Fibroblast of villous mesenchyme (primary cell): ENCODE measurements around the gene SBF2. TPM values are rescaled to one million over a fixed set of nuclear protein-coding genes. Genes with fewer than 3 reads are reported as not detected.

Source experiments
- DNase-seq: peaks from one replicate; pipeline ENCODE4 v3.0.0-alpha.2; 2010; ENCODE audit warnings: low read depth
- H3K4me3 ChIP-seq: 2 replicates; pipeline ENCODE4 v1.5.1; 2011; ENCODE audit warnings: low read depth, mild to moderate bottlenecking, low read length
- total RNA-seq: library from RNA; depleted of rRNA; stranded (reverse); fragments of >200 nt; gene quantifications from 2 replicates; pipeline ENCODE4 v1.2.3, GENCODE V29; 2012
- TF ChIP-seq, protein P1 (sequence below): IDR thresholded peaks from 2 replicates; pipeline ENCODE4 v1.5.1; 2012; ENCODE audit warnings: low read depth, mild to moderate bottlenecking, low read length; ENCODE audit not compliant: insufficient read depth

The SBF2 gene
- total RNA-seq, 1 donor, result 35.0 TPM

DNA sequence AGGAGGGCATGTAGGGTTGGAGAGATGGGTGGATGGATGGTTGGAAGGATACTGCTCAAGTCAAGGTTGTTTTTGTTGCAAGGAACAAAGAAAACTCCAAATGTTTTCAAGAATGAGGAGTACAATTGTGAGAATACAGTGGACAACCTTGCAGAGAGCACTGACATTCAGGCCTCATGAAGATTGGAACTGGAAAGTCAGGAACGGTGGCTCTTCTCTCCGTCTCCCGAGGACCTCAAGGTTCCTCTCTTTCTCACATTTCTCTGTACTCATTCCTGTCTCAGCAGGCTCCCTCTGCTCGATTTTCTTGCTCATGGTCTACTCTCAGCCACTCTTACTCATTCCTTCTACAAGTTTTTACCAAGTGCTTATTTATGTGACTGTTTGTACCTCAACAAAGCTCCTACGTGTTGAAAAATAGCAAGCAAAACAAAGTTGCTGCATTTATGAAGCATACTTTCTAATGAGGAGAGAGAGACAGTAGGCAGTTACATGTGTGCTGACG lies 532.5 kb downstream of the SBF2 start:
- no peak for DNase-seq
- no peak overlapping the region for H3K4me3 ChIP-seq
- TF ChIP-seq, protein P1, sequence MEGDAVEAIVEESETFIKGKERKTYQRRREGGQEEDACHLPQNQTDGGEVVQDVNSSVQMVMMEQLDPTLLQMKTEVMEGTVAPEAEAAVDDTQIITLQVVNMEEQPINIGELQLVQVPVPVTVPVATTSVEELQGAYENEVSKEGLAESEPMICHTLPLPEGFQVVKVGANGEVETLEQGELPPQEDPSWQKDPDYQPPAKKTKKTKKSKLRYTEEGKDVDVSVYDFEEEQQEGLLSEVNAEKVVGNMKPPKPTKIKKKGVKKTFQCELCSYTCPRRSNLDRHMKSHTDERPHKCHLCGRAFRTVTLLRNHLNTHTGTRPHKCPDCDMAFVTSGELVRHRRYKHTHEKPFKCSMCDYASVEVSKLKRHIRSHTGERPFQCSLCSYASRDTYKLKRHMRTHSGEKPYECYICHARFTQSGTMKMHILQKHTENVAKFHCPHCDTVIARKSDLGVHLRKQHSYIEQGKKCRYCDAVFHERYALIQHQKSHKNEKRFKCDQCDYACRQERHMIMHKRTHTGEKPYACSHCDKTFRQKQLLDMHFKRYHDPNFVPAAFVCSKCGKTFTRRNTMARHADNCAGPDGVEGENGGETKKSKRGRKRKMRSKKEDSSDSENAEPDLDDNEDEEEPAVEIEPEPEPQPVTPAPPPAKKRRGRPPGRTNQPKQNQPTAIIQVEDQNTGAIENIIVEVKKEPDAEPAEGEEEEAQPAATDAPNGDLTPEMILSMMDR, result no peak

- TF ChIP-seq, protein P1, result no peak
- no peak overlapping the region for H3K4me3 ChIP-seq
- peak; percentile 90 for DNase-seq
These were observed 533.8 kb downstream of the SBF2 start for GRCh38 chr11:9760193-9760575.

GRCh38 chr11:9759519-9760192 lies 534.4 kb downstream of the SBF2 start:
- peak overlapping the region; percentile 59 for H3K4me3 ChIP-seq
- peak; percentile 99 for DNase-seq
- TF ChIP-seq, protein P1, result no peak

GRCh38 chr11:9758637-9759518 lies 535.1 kb downstream of the SBF2 start:
- DNase-seq, result peak; percentile 87
- TF ChIP-seq, protein P1, result peak; percentile 39
- H3K4me3 ChIP-seq, result peak overlapping the region; percentile 59

- TF ChIP-seq, protein P1, result peak; percentile 39
- peak; percentile 76 for DNase-seq
- H3K4me3 ChIP-seq, result peak overlapping the region; percentile 59
These were observed 536.0 kb downstream of the SBF2 start for GRCh38 chr11:9757809-9758636.

DNA sequence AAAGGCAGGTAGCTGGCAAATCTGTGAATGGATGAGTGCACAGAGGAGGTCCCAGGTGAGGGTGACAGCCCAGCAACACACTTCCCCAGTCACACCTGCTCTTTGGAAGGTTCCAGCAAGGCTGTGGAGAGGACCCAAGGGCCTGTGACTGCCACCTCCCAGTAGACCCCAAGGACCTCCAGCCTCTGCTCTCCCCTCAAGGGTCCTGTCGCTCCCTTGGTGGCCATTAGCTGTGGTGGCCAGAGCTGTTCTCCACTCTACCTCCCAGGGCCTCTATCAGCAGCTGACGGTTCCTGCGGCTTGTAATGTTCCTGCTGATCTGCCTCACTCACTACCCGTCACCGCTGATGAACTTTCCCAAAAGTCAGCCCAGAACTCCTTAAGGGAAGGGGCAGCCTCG lies 537.1 kb downstream of the SBF2 start:
- TF ChIP-seq, protein P1, result no peak
- H3K4me3 ChIP-seq, result no peak overlapping the region
- no peak for DNase-seq
